GM12878 (cell line): ENCODE data around the gene ITGA4. TPM values are rescaled to one million over a fixed set of nuclear protein-coding genes. Genes with fewer than 3 reads are reported as not detected.

ENCODE experiments used
- ATAC-seq: fragments of 200-7000 bp; cut with Tn5 transposase; 3 replicates; pipeline ENCODE4 v1.9.1; 2020; ENCODE audit warnings: mild to moderate bottlenecking, moderate library complexity
- BruUV-seq: library from RNA; stranded (reverse); fragments of 400-500 nt; replicated peaks from 2 replicates; lab custom pipeline; 2021; lab: Mats Ljungman, UMichigan
- CTCF ChIA-PET: fragments of 300-600 bp; sonication (Branson Sonifier 250); formaldehyde crosslinking; extraction: SDS; loops from one replicate; lab custom pipeline; 2021; ENCODE audit warnings: inconsistent platforms; lab: Yijun Ruan, JAX
- POLR2A ChIA-PET: fragments of 350-600 bp; formaldehyde crosslinking; extraction: SDS; loops from one replicate; lab custom pipeline; 2021; ENCODE audit warnings: inconsistent platforms; lab: Charles Lee
- RAD21 ChIA-PET: fragments of 300-600 bp; sonication (Branson Sonifier 250); formaldehyde crosslinking; loops from one replicate; lab custom pipeline; 2023; ENCODE audit warnings: antibody characterized with exemption; ENCODE audit not compliant: unreplicated experiment; lab: Charles Lee
- SMC1A ChIA-PET: fragments of 300-600 bp; sonication (Branson Sonifier 250); formaldehyde crosslinking; loops from one replicate; lab custom pipeline; 2023; ENCODE audit not compliant: unreplicated experiment, uncharacterized antibody; lab: Charles Lee
- DNase-seq: peaks from one replicate; pipeline ENCODE4 v3.0.0-alpha.2; 2011; ENCODE audit warnings: low read depth, low spot score
- FAIRE-seq: peaks from 3 replicates; lab custom pipeline; 2011; peaks lifted over from hg19 to GRCh38; lab: Jason Lieb, UNC
- H2AFZ ChIP-seq: 2 replicates; pipeline ENCODE4 v1.6.0; 2011; ENCODE audit warnings: low read depth, low read length, control low read depth; ENCODE audit not compliant: control insufficient read depth
- H3K27ac ChIP-seq: 2 replicates; pipeline ENCODE4 v1.5.1; 2011; ENCODE audit warnings: control low read depth; ENCODE audit not compliant: control insufficient read depth, insufficient read depth
- H3K27me3 ChIP-seq, 2 experiments: replicated peaks in 1 of 2; 2 replicates each; pipeline versions ENCODE4 v1.6.0 to v1.6.1; 2011; ENCODE audit warnings: low read length in 1 of 2; ENCODE audit not compliant: control insufficient read depth in 2 of 2, insufficient read depth in 2 of 2
- H3K36me3 ChIP-seq, 2 experiments: 2 replicates each; pipeline ENCODE4 v1.5.1; 2011; ENCODE audit warnings: low read length in 1 of 2; ENCODE audit not compliant: control insufficient read depth in 2 of 2, insufficient read depth in 2 of 2
- H3K4me1 ChIP-seq: 2 replicates; pipeline ENCODE4 v1.6.1; 2011; ENCODE audit warnings: mild to moderate bottlenecking, low read length, moderate library complexity, mixed read lengths; ENCODE audit not compliant: control insufficient read depth, insufficient read depth
- H3K4me2 ChIP-seq: 2 replicates; pipeline ENCODE4 v1.6.0; 2011; ENCODE audit warnings: control low read depth; ENCODE audit not compliant: control insufficient read depth, insufficient read depth
- H3K4me3 ChIP-seq: fragments of 200-600 bp; sonication (generic); 2 replicates; pipeline ENCODE4 v1.5.1; 2016
- H3K79me2 ChIP-seq: 2 replicates; pipeline ENCODE4 v1.6.0; 2011; ENCODE audit warnings: low read length; ENCODE audit not compliant: control insufficient read depth, insufficient read depth
- H3K9ac ChIP-seq: 2 replicates; pipeline ENCODE4 v1.8.0; 2011; ENCODE audit warnings: low read length, control low read depth, mixed read lengths; ENCODE audit not compliant: control insufficient read depth, insufficient read depth
- H3K9me3 ChIP-seq: replicated peaks from 3 replicates; pipeline ENCODE4 v1.5.1; 2011; ENCODE audit warnings: mild to moderate bottlenecking, low read length; ENCODE audit not compliant: control insufficient read depth, insufficient read depth
- H4K20me1 ChIP-seq: 2 replicates; pipeline ENCODE4 v1.6.0; 2011; ENCODE audit not compliant: control insufficient read depth, insufficient read depth
- EZH2 ChIP-seq: IDR thresholded peaks from 2 replicates; pipeline ENCODE4 v1.6.1; 2012; ENCODE audit warnings: low read depth, mild to moderate bottlenecking, control low read depth, inconsistent platforms, low read length, borderline replicate concordance; ENCODE audit not compliant: control insufficient read depth
- GABPA ChIP-seq: IDR thresholded peaks from 2 replicates; pipeline ENCODE4 v1.6.1; 2014; ENCODE audit warnings: antibody characterized with exemption, low read depth, mild to moderate bottlenecking, inconsistent platforms
- HDAC2 ChIP-seq: fragments of 200-600 bp; sonication (generic); IDR thresholded peaks from 2 replicates; pipeline ENCODE4 v1.6.1; 2017
- MEF2A ChIP-seq: IDR thresholded peaks from 2 replicates; pipeline ENCODE4 v1.6.1; 2011; ENCODE audit warnings: low read depth, mild to moderate bottlenecking, low read length, moderate library complexity; ENCODE audit not compliant: insufficient read depth
- PBX3 ChIP-seq: IDR thresholded peaks from 2 replicates; pipeline ENCODE4 v1.6.1; 2011; ENCODE audit warnings: mild to moderate bottlenecking, low read depth, low read length, moderate library complexity; ENCODE audit not compliant: insufficient replicate concordance
- RBBP5 ChIP-seq: fragments of 200-600 bp; sonication (generic); conservative IDR thresholded peaks from 2 replicates; pipeline ENCODE4 v1.6.1; 2016
- RELA ChIP-seq: fragments of 450-650 bp; IDR thresholded peaks from 2 replicates; pipeline ENCODE4 v1.8.0; 2014; ENCODE audit warnings: borderline replicate concordance; ENCODE audit not compliant: partially characterized antibody
- RUNX3 ChIP-seq: IDR thresholded peaks from 2 replicates; pipeline ENCODE4 v1.6.1; 2012; ENCODE audit warnings: low read length, inconsistent platforms
- SMARCA5 ChIP-seq: fragments of 450-650 bp; IDR thresholded peaks from 2 replicates; pipeline ENCODE4 v1.6.1; 2017; ENCODE audit warnings: mild to moderate bottlenecking
- ZBTB40 ChIP-seq: fragments of 450-650 bp; IDR thresholded peaks from 2 replicates; pipeline ENCODE4 v1.6.1; 2016; ENCODE audit warnings: mild to moderate bottlenecking, moderate library complexity, borderline replicate concordance
- WGBS: methylation state at CpG from one replicate; pipeline ENCODE4 v1.1.6; 2016; ENCODE audit warnings: low lambda C conversion rate; ENCODE audit not compliant: insufficient replicate concordance, insufficient coverage; ENCODE audit errors: missing lambda C conversion rate; 5-methylcytosine and 5-hydroxymethylcytosine counted together
- in situ Hi-C: fragments of 300-500 bp; cut with MboI; formaldehyde crosslinking; loops from 9 replicates; pipeline ENCODE4 v1.14.3; 2018; ENCODE audit warnings: mixed read lengths
- intact Hi-C: fragments of 100-400 bp; cut with micrococcal nuclease; formaldehyde crosslinking; loops from one replicate; pipeline ENCODE4 v1.14.2; 2022; ENCODE audit not compliant: unreplicated experiment
- polyA plus RNA-seq, 11 experiments: library from polyadenylated mRNA; depleted of rRNA in 4 of 11; unstranded in 6 of 11; stranded (reverse) in 5 of 11; fragments of >200 nt; fragmentation: Nextera tagmentation in 4 of 11; fragmentation: Illumina TruSeq in 1 of 11; extraction: Ambion mirVana in 4 of 11; extraction: Trizol in 1 of 11; gene quantifications; 1 replicate in 1 of 11; 2 replicates in 10 of 11; pipeline versions ENCODE4 v1.2.1 to v1.2.3, GENCODE V29; 2011 to 2016; ENCODE audit warnings: inconsistent platforms in 2 of 11, missing spikeins in 2 of 11, low read depth in 1 of 11
- total RNA-seq, 4 experiments: library from RNA; depleted of rRNA in 3 of 4; stranded (reverse); fragments of >200 nt in 3 of 4; fragmentation: Illumina TruSeq in 1 of 4; extraction: Trizol in 1 of 4; gene quantifications; 2 replicates each; pipeline versions ENCODE4 v1.2.1 to v1.2.3, GENCODE V29; 2013 to 2021

Gene ITGA4
- total and polyA plus RNA-seq, 10 of the 15 experiments (the other 5 are each of a cell fraction or from before 2014, with no cell fraction given): 12.4 to 87.9 (median 63.5) TPM

GRCh38 chr2:181500201-181500600 lies 43.0 kb downstream of the ITGA4 start:
- ChIA-PET SMC1A (no interaction called here), RAD21 (interaction anchor here (0.6 kb wide), 1 partner anchor 388 kb away, joined by 5 read pairs; no protein-coding TSS in a partner anchor), POLR2A (no interaction called here), CTCF (interaction anchor here (0.9 to 1.3 kb wide), 3 partner anchors 16 to 395 kb away, joined by 3 read pairs; no protein-coding TSS in a partner anchor)
- H3K4me1 ChIP-seq: no peaks in the 10 kb centered on the region
- no peak for TF ChIP-seq GABPA
- no peak for TF ChIP-seq SMARCA5
- no peak for TF ChIP-seq RELA
- TF ChIP-seq ZBTB40: no peak
- no peak for TF ChIP-seq HDAC2
- no peak for TF ChIP-seq MEF2A
- TF ChIP-seq EZH2: no peak
- TF ChIP-seq RBBP5: no peak
- TF ChIP-seq PBX3: no peak
- no peak for TF ChIP-seq RUNX3
- no TSS peak for BruUV-seq
- ATAC-seq (no peak), FAIRE-seq (no peak), DNase-seq (no peak)
- no peak overlapping the region for H3K4me2 ChIP-seq
- peaks cover 0 to 47% of the 10 kb centered on the region in 2 experiments; a peak in 2 of 4 replicates for H3K36me3 ChIP-seq
- peaks cover 3% of the 10 kb centered on the region; the same call in 1 of the 2 replicates for H4K20me1 ChIP-seq
- in situ Hi-C loops (no loop called here), intact Hi-C loops (no loop called here)
- no peaks in the 10 kb centered on the region for H3K79me2 ChIP-seq
- no peak overlapping the region for H3K27ac ChIP-seq
- H3K9me3 ChIP-seq: no peaks in the 10 kb centered on the region
- no peak overlapping the region for H3K4me3 ChIP-seq
- H3K9ac ChIP-seq: no peak overlapping the region
- H2AFZ ChIP-seq: no peak overlapping the region
- WGBS: 98% methylated on average over 4 of the region's 4 CpGs
- no peaks in the 10 kb centered on the region for H3K27me3 ChIP-seq
